Epithelial cell of proximal tubule (primary cell): ENCODE results near the gene ARFIP1. TPM values are rescaled to one million over a fixed set of nuclear protein-coding genes. Genes with fewer than 3 reads are reported as not detected.
A peak's percentile ranks its signal among the peaks of the same experiment; 100 is the strongest.

Source experiments
- DNase-seq: peaks from one replicate; pipeline ENCODE4 v3.0.0-alpha.2; 2011; ENCODE audit warnings: low read depth
- H3K4me3 ChIP-seq: 2 replicates; pipeline ENCODE4 v1.5.1; 2011; ENCODE audit warnings: low read depth, mild to moderate bottlenecking, low read length
- CTCF ChIP-seq: conservative IDR thresholded peaks from 2 replicates; pipeline ENCODE4 v1.5.1; 2012; ENCODE audit warnings: low read depth, mild to moderate bottlenecking, low read length
- total RNA-seq: library from RNA; depleted of rRNA; stranded (reverse); fragments of >200 nt; gene quantifications from 2 replicates; pipeline ENCODE4 v1.2.3, GENCODE V29; 2015

Gene ARFIP1
- total RNA-seq, 1 donor from 2014 or later, result 29.1 TPM

GRCh38 chr4:152957437-152958171, 177.8 kb downstream of the ARFIP1 start:
- H3K4me3 ChIP-seq, result no peak overlapping the region
- peak; percentile 22 for TF ChIP-seq CTCF
- no peak for DNase-seq

GRCh38 chr4:152959080-152959479, 179.3 kb downstream of the ARFIP1 start:
- no peak overlapping the region for H3K4me3 ChIP-seq
- no peak for DNase-seq
- TF ChIP-seq CTCF, result no peak

GRCh38 chr4:152960082-152960481, 180.3 kb downstream of the ARFIP1 start:
- TF ChIP-seq CTCF, result no peak
- no peak for DNase-seq
- no peak overlapping the region for H3K4me3 ChIP-seq

- DNase-seq, result no peak
- H3K4me3 ChIP-seq, result no peak overlapping the region
- no peak for TF ChIP-seq CTCF
Measured at GRCh38 chr4:152961014-152961772, 181.4 kb downstream of the ARFIP1 start.

- DNase-seq, result no peak
- no peak overlapping the region for H3K4me3 ChIP-seq
- TF ChIP-seq CTCF, result no peak
Measured at GRCh38 chr4:152961773-152962115, 182.0 kb downstream of the ARFIP1 start.

Other genes starting within 250 kb of the ARFIP1 start
- gene FBXW7, start 243.9 kb upstream of the ARFIP1 start, total RNA-seq, result 8.8 and 32.9 TPM in 2 replicates
- 11.8 and 21.9 TPM in 2 replicates for gene TMEM154, start 100.0 kb upstream of the ARFIP1 start, total RNA-seq
- gene TIGD4, start 224 bp upstream of the ARFIP1 start, total RNA-seq, result 0.12 and 0.36 TPM in 2 replicates
- gene FHDC1, start 156.4 kb downstream of the ARFIP1 start, total RNA-seq, result 0.72 and 2.1 TPM in 2 replicates